Measurements from ENCODE around the gene MACROD2.

The MACROD2 gene

GRCh38 chr20:15812696-15813095 is 1817.4 kb downstream of the MACROD2 start:
- DNase-seq, result no peak

GRCh38 chr20:15814360-15814759 is 1819.0 kb downstream of the MACROD2 start:
- DNase-seq, result no peak

GRCh38 chr20:15814911-15815310 is 1819.6 kb downstream of the MACROD2 start:
- no peak for DNase-seq

- no peak for DNase-seq
Measured at GRCh38 chr20:15817351-15817750, 1822.0 kb downstream of the MACROD2 start.

- peak; percentile 39 for DNase-seq
Measured at GRCh38 chr20:15818651-15819071, 1823.3 kb downstream of the MACROD2 start.

GRCh38 chr20:15823718-15824117 is 1828.4 kb downstream of the MACROD2 start:
- no peak for DNase-seq

- no peak for DNase-seq
Measured at GRCh38 chr20:15827628-15828027, 1832.3 kb downstream of the MACROD2 start.

GRCh38 chr20:15831201-15831600 is 1835.9 kb downstream of the MACROD2 start:
- DNase-seq, result no peak

- no peak for DNase-seq
Measured at GRCh38 chr20:15832512-15832911, 1837.2 kb downstream of the MACROD2 start.

- DNase-seq, result peak; percentile 41
Measured at GRCh38 chr20:15834857-15835256, 1839.5 kb downstream of the MACROD2 start.

GRCh38 chr20:15835811-15836210 is 1840.5 kb downstream of the MACROD2 start:
- no peak for DNase-seq

- DNase-seq, result no peak
Measured at GRCh38 chr20:15836634-15837033, 1841.3 kb downstream of the MACROD2 start.

GRCh38 chr20:15837563-15837962 is 1842.2 kb downstream of the MACROD2 start:
- no peak for DNase-seq

GRCh38 chr20:15838466-15838865 is 1843.2 kb downstream of the MACROD2 start:
- no peak for DNase-seq

- DNase-seq, result no peak
Measured at GRCh38 chr20:15840636-15841301, 1845.5 kb downstream of the MACROD2 start.

GRCh38 chr20:15842872-15843271 is 1847.6 kb downstream of the MACROD2 start:
- no peak for DNase-seq

- DNase-seq, result no peak
Measured at GRCh38 chr20:15843777-15844176, 1848.5 kb downstream of the MACROD2 start.

- DNase-seq, result no peak
Measured at GRCh38 chr20:15847196-15847784, 1852.0 kb downstream of the MACROD2 start.

- no peak for DNase-seq
Measured at GRCh38 chr20:15848126-15848525, 1852.8 kb downstream of the MACROD2 start.

- no peak for DNase-seq
Measured at GRCh38 chr20:15848995-15849610, 1853.8 kb downstream of the MACROD2 start.

GRCh38 chr20:15851576-15852215 is 1856.4 kb downstream of the MACROD2 start:
- no peak for DNase-seq

GRCh38 chr20:15854911-15855310 is 1859.6 kb downstream of the MACROD2 start:
- DNase-seq, result no peak

- DNase-seq, result no peak
Measured at GRCh38 chr20:15857173-15857784, 1862.0 kb downstream of the MACROD2 start.

All from NCI-H1092 (cell line).